Stimulated activated CD4-positive, alpha-beta T cell treated with anti-CD3 and anti-CD28 coated beads, TNF-alpha, amount 100 ng/mL, for 48 hours (primary cell): Measurements from ENCODE around the gene NRXN3.

Experiments
- DNase-seq, 3 donors: peaks; one replicate each; pipeline ENCODE4 v3.0.0-alpha.2; 2020; ENCODE audit warnings: low read depth in 3 of 3

NRXN3 gene

GRCh38 chr14:78319887-78320635 is 149.9 kb downstream of the NRXN3 start:
- no peak for DNase-seq

- DNase-seq = no peak
Measured at GRCh38 chr14:78324353-78324752, 154.2 kb downstream of the NRXN3 start.

GRCh38 chr14:78325911-78326310 is 155.7 kb downstream of the NRXN3 start:
- DNase-seq = no peak

- no peak for DNase-seq
Measured at GRCh38 chr14:78327426-78328221, 157.5 kb downstream of the NRXN3 start.

- no peak for DNase-seq
Measured at GRCh38 chr14:78329371-78329770, 159.2 kb downstream of the NRXN3 start.

- DNase-seq = no peak
Measured at GRCh38 chr14:78335531-78335930, 165.4 kb downstream of the NRXN3 start.

- DNase-seq = no peak
Measured at GRCh38 chr14:78340250-78340649, 170.1 kb downstream of the NRXN3 start.

GRCh38 chr14:78341827-78342389 is 171.7 kb downstream of the NRXN3 start:
- no peak for DNase-seq

GRCh38 chr14:78342879-78343278 is 172.7 kb downstream of the NRXN3 start:
- no peak for DNase-seq

GRCh38 chr14:78344290-78344689 is 174.1 kb downstream of the NRXN3 start:
- DNase-seq = no peak

GRCh38 chr14:78345131-78345744 is 175.1 kb downstream of the NRXN3 start:
- DNase-seq = no peak

GRCh38 chr14:78346747-78347146 is 176.6 kb downstream of the NRXN3 start:
- DNase-seq = no peak

GRCh38 chr14:78355109-78355508 is 184.9 kb downstream of the NRXN3 start:
- DNase-seq = no peak

GRCh38 chr14:78356391-78356790 is 186.2 kb downstream of the NRXN3 start:
- no peak for DNase-seq

- no peak for DNase-seq
Measured at GRCh38 chr14:78358591-78358990, 188.4 kb downstream of the NRXN3 start.

GRCh38 chr14:78359581-78359980 is 189.4 kb downstream of the NRXN3 start:
- no peak for DNase-seq

GRCh38 chr14:78363008-78363407 is 192.8 kb downstream of the NRXN3 start:
- no peak for DNase-seq

GRCh38 chr14:78367355-78367754 is 197.2 kb downstream of the NRXN3 start:
- no peak for DNase-seq

- DNase-seq = no peak
Measured at GRCh38 chr14:78383060-78383459, 212.9 kb downstream of the NRXN3 start.

GRCh38 chr14:78398216-78398615 is 228.0 kb downstream of the NRXN3 start:
- no peak for DNase-seq

GRCh38 chr14:78399316-78399889 is 229.2 kb downstream of the NRXN3 start:
- DNase-seq = peak in 1 of 3 donors; percentile 1

GRCh38 chr14:78401866-78402265 is 231.7 kb downstream of the NRXN3 start:
- no peak for DNase-seq
